Endothelial cell of umbilical vein (primary cell): ENCODE data around the gene PDE1C. TPM values are rescaled to one million over a fixed set of nuclear protein-coding genes. Genes with fewer than 3 reads are reported as not detected.

Experiments
- BruUV-seq: library from RNA; stranded (reverse); fragments of 400-500 nt; replicated peaks from 2 replicates; lab custom pipeline; 2021; lab: Mats Ljungman, UMichigan
- CTCF ChIA-PET: fragments of 300-600, 350-600 bp; sonication (Branson Sonifier 250); formaldehyde crosslinking; loops from one replicate; lab custom pipeline; 2021; ENCODE audit warnings: antibody characterized with exemption, inconsistent platforms; lab: Charles Lee
- POLR2A ChIA-PET: fragments of 300-600, 350-600 bp; sonication (Branson Sonifier 250); formaldehyde crosslinking; loops from one replicate; lab custom pipeline; 2021; ENCODE audit warnings: antibody characterized with exemption, inconsistent platforms; lab: Charles Lee
- DNase-seq: peaks from one replicate; pipeline ENCODE4 v3.0.0-alpha.2; 2011; ENCODE audit warnings: low read depth, low spot score
- FAIRE-seq: peaks from 2 replicates; lab custom pipeline; 2011; peaks lifted over from hg19 to GRCh38; lab: Jason Lieb, UNC
- H2AFZ ChIP-seq: 2 replicates; pipeline ENCODE4 v1.6.0; 2012; ENCODE audit warnings: low read depth, low read length, control low read depth, inconsistent platforms
- H3K27ac ChIP-seq: 2 replicates; pipeline ENCODE4 v1.5.1; 2011; ENCODE audit warnings: low read depth, mild to moderate bottlenecking, control low read depth, low read length, moderate library complexity; ENCODE audit not compliant: insufficient read depth
- H3K27me3 ChIP-seq, 2 experiments: 2 replicates each; pipeline versions ENCODE4 v1.6.0 to v1.6.1; 2011; ENCODE audit warnings: low read length in 2 of 2, mixed read lengths in 1 of 2; ENCODE audit not compliant: control insufficient read depth in 2 of 2, insufficient read depth in 2 of 2
- H3K36me3 ChIP-seq, 2 experiments: 2 replicates in 1 of 2; 3 replicates in 1 of 2; pipeline ENCODE4 v1.5.1; 2011; ENCODE audit warnings: low read length in 2 of 2, mild to moderate bottlenecking in 1 of 2, moderate library complexity in 1 of 2; ENCODE audit not compliant: control insufficient read depth in 2 of 2, insufficient read depth in 2 of 2; ENCODE audit errors: extremely low read depth in 1 of 2
- H3K4me1 ChIP-seq: 3 replicates; pipeline ENCODE4 v1.5.1; 2011; ENCODE audit warnings: mild to moderate bottlenecking, low read length; ENCODE audit not compliant: control insufficient read depth, insufficient read depth; ENCODE audit errors: extremely low read depth
- H3K4me2 ChIP-seq: 2 replicates; pipeline ENCODE4 v1.6.1; 2011; ENCODE audit warnings: low read length, control low read depth, mixed read lengths; ENCODE audit not compliant: insufficient read depth
- H3K4me3 ChIP-seq, 3 experiments: fragments of 200-600 bp in 1 of 3; sonication (generic), shearing (Covaris generic) in 1 of 3; replicated peaks in 1 of 3; 2 replicates each; pipeline ENCODE4 v1.5.1; 2011 to 2016; ENCODE audit warnings: control low read depth in 3 of 3, low read length in 3 of 3, mild to moderate bottlenecking in 2 of 3, inconsistent platforms in 1 of 3, low read depth in 1 of 3, moderate library complexity in 1 of 3; ENCODE audit not compliant: insufficient read depth in 1 of 3
- H3K79me2 ChIP-seq: 2 replicates; pipeline ENCODE4 v1.6.0; 2012; ENCODE audit warnings: low read length, inconsistent platforms; ENCODE audit not compliant: control insufficient read depth, insufficient read depth
- H3K9ac ChIP-seq: replicated peaks from 2 replicates; pipeline ENCODE3; 2011; ENCODE audit warnings: low read length, control low read depth; ENCODE audit not compliant: insufficient read depth; ENCODE audit errors: extremely low read depth
- H3K9me1 ChIP-seq: replicated peaks from 3 replicates; pipeline ENCODE4 v1.6.0; 2011; ENCODE audit warnings: mild to moderate bottlenecking, low read length; ENCODE audit not compliant: control insufficient read depth, insufficient read depth; ENCODE audit errors: extremely low read depth
- H3K9me3 ChIP-seq: replicated peaks from 2 replicates; pipeline ENCODE4 v1.5.1; 2012; ENCODE audit warnings: low read length, inconsistent platforms; ENCODE audit not compliant: control insufficient read depth, insufficient read depth
- H4K20me1 ChIP-seq: replicated peaks from 2 replicates; pipeline ENCODE3; 2011; ENCODE audit warnings: mild to moderate bottlenecking, low read length; ENCODE audit not compliant: control insufficient read depth, insufficient read depth; ENCODE audit errors: extremely low read depth
- EZH2 ChIP-seq: IDR thresholded peaks from 2 replicates; pipeline ENCODE4 v1.6.1; 2012; ENCODE audit warnings: borderline replicate concordance, low read depth, mild to moderate bottlenecking, moderate library complexity, low read length, inconsistent platforms; ENCODE audit not compliant: severe bottlenecking
- FOS ChIP-seq: IDR thresholded peaks from 2 replicates; pipeline ENCODE4 v1.6.1; 2011; ENCODE audit warnings: mild to moderate bottlenecking, low read length, moderate library complexity, borderline replicate concordance; ENCODE audit not compliant: insufficient read depth
- GATA2 ChIP-seq: IDR thresholded peaks from 2 replicates; pipeline ENCODE4 v1.7.0; 2011; ENCODE audit warnings: low read depth, mild to moderate bottlenecking, moderate library complexity, mixed read lengths, low read length; ENCODE audit not compliant: insufficient read length, insufficient read depth
- JUN ChIP-seq: IDR thresholded peaks from 2 replicates; pipeline ENCODE4 v1.6.1; 2011; ENCODE audit warnings: borderline replicate concordance, low read depth; ENCODE audit not compliant: insufficient read length, insufficient read depth
- POLR2A ChIP-seq: IDR thresholded peaks from 2 replicates; pipeline ENCODE4 v1.6.1; 2012; ENCODE audit warnings: low read depth, mild to moderate bottlenecking, control low read depth, low read length
- POLR2AphosphoS5 ChIP-seq: IDR thresholded peaks from 2 replicates; pipeline ENCODE4 v1.6.1; 2012; ENCODE audit warnings: low read depth, mild to moderate bottlenecking, control low read depth, low read length, moderate library complexity; ENCODE audit not compliant: insufficient read depth
- dilution Hi-C: fragments of 300-500 bp; cut with MboI; formaldehyde crosslinking; loops from one replicate; pipeline ENCODE4 v1.15.0; 2019; ENCODE audit warnings: low sequenced_read_pairs; ENCODE audit not compliant: extremely low pct_ligation_motif_present
- intact Hi-C: fragments of 100-400 bp; cut with micrococcal nuclease; formaldehyde crosslinking; loops from one replicate; pipeline ENCODE4 v1.10.0; 2022
- polyA plus RNA-seq, 4 experiments: library from polyadenylated mRNA; depleted of rRNA in 3 of 4; stranded (reverse) in 3 of 4; unstranded in 1 of 4; fragments of >200 nt; gene quantifications; 2 replicates each; pipeline versions ENCODE4 v1.2.1 to v1.2.3, GENCODE V29; 2011 to 2012; ENCODE audit warnings: missing spikeins in 1 of 4
- total RNA-seq: library from RNA; stranded (reverse); gene quantifications from 2 replicates; pipeline ENCODE4 v1.2.3, GENCODE V29; 2021
- TF ChIP-seq, protein P1 (sequence below), 2 donors: IDR thresholded peaks; 1 replicate in 1 of 2; 2 replicates in 1 of 2; pipeline ENCODE4 v1.5.1; 2011; ENCODE audit warnings: low read length in 2 of 2, mild to moderate bottlenecking in 2 of 2, moderate library complexity in 2 of 2, control low read depth in 1 of 2, inconsistent platforms in 1 of 2, low read depth in 1 of 2; ENCODE audit not compliant: insufficient read depth in 1 of 2; ENCODE audit errors: extremely low read depth in 1 of 2

PDE1C gene
- total and polyA plus RNA-seq, 2 donors (not counting 3 experiments of a cell fraction or from before 2014, with no cell fraction given): 0.90 to 3.1 TPM

DNA sequence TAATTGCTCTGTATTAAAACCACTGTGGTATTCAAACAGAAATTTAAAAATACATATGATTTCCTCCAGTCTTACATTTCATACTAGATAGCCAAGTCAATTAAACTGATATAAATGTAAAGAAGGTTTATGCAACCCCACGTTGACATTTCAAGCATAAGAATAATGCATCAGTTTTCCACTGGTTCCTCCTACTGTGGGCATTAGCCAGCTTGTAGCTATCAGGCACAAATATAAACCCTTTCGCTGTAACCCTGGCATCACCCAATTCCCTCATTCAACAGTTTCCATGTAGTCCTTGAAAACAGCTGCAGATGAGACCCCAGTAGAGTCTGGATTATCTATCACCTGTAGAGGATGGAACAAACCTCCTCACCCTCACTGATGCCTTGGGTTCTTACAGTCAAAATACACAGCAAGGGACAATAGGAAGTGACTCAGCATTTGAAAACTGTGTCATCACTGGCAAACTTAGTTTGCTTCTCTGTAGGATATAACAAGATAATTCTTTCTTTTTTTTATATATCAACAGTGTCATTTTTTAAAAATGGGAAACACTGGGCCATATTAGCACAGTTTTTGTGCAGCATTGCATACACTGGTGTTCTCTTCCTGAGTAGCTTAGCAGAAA is 113.0 kb downstream of the PDE1C start:
- Histone ChIP-seq H4K20me1 (no peaks in the 10 kb centered on the region), H3K79me2 (no peaks in the 10 kb centered on the region), H3K4me3 (no peak overlapping the region), H3K4me2 (no peak overlapping the region), H3K36me3 (no peaks in the 10 kb centered on the region), H3K9me3 (peaks cover 3% of the 10 kb centered on the region), H3K4me1 (peaks cover 8% of the 10 kb centered on the region), H3K27ac (no peak overlapping the region), H3K27me3 (no peaks in the 10 kb centered on the region), H3K9ac (no peak overlapping the region), H2AFZ (no peak overlapping the region), H3K9me1 (no peaks in the 10 kb centered on the region)
- dilution Hi-C loops (no loop called here), intact Hi-C loops (no loop called here)
- no peak for FAIRE-seq
- no peak for DNase-seq
- CTCF ChIA-PET: interaction anchor here (0.8 to 1.4 kb wide), 2 partner anchors 14 to 142 kb away, joined by 3 to 4 read pairs; no protein-coding TSS in a partner anchor
- POLR2A ChIA-PET: no interaction called here
- peak; percentile 46 for TF ChIP-seq FOS
- TF ChIP-seq, protein P1, sequence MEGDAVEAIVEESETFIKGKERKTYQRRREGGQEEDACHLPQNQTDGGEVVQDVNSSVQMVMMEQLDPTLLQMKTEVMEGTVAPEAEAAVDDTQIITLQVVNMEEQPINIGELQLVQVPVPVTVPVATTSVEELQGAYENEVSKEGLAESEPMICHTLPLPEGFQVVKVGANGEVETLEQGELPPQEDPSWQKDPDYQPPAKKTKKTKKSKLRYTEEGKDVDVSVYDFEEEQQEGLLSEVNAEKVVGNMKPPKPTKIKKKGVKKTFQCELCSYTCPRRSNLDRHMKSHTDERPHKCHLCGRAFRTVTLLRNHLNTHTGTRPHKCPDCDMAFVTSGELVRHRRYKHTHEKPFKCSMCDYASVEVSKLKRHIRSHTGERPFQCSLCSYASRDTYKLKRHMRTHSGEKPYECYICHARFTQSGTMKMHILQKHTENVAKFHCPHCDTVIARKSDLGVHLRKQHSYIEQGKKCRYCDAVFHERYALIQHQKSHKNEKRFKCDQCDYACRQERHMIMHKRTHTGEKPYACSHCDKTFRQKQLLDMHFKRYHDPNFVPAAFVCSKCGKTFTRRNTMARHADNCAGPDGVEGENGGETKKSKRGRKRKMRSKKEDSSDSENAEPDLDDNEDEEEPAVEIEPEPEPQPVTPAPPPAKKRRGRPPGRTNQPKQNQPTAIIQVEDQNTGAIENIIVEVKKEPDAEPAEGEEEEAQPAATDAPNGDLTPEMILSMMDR (IDR thresholded peaks at IDR 0.05; ENCODE audit: extremely low read depth in 1 of 2, insufficient read depth in 1 of 2, low read depth in 1 of 2, low read length in 2 of 2): no peak
- no peak for TF ChIP-seq GATA2
- TF ChIP-seq POLR2A: no peak
- BruUV-seq: no TSS peak

DNA sequence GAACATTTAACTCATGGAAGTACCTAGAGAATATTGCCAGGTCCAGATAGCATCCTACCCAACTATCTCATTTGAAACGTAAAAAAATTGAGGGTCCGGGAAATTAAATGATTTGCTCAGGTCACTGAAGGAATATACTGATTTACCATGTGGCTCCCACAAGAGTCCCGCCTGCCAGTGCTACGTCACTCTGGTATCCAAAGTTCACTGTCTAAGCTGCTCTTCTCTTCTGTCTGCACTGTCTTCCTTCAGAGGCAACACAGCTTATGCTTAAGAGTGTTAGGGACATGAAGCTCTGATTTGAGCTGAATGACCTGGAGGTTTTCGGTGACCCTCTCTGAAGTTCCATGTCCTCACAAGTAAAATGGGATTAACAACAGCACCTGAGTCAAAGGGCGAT is 114.6 kb downstream of the PDE1C start:
- TF ChIP-seq EZH2: no peak
- TF ChIP-seq POLR2AphosphoS5: no peak
- no peak for TF ChIP-seq FOS
- TF ChIP-seq GATA2: no peak
- no peak for TF ChIP-seq JUN
- TF ChIP-seq, protein P1 (IDR thresholded peaks at IDR 0.05; ENCODE audit: extremely low read depth in 1 of 2, insufficient read depth in 1 of 2, low read depth in 1 of 2, low read length in 2 of 2): no peak
- TF ChIP-seq POLR2A: no peak
- DNase-seq (no peak), FAIRE-seq (no peak)
- peaks cover 8% of the 10 kb centered on the region for H3K4me1 ChIP-seq
- BruUV-seq: no TSS peak
- H2AFZ ChIP-seq: no peak overlapping the region
- H3K9ac ChIP-seq: no peak overlapping the region
- H3K79me2 ChIP-seq: no peaks in the 10 kb centered on the region
- peaks cover 3% of the 10 kb centered on the region for H3K9me3 ChIP-seq
- dilution Hi-C loops (no loop called here), intact Hi-C loops (no loop called here)
- H4K20me1 ChIP-seq: no peaks in the 10 kb centered on the region
- no peaks in the 10 kb centered on the region for H3K9me1 ChIP-seq
- H3K27ac ChIP-seq: no peak overlapping the region
- no peak overlapping the region for H3K4me2 ChIP-seq
- ChIA-PET CTCF (interaction anchor here (0.7 to 1.7 kb wide), 3 partner anchors 12 to 35 kb away, joined by 3 to 6 read pairs (median 4); no protein-coding TSS in a partner anchor), POLR2A (no interaction called here)
- no peak overlapping the region for H3K4me3 ChIP-seq
- no peaks in the 10 kb centered on the region for H3K36me3 ChIP-seq
- H3K27me3 ChIP-seq: no peaks in the 10 kb centered on the region
